IPS DF 4.7 (cell line): ENCODE data around the gene SLC2A6.

Source experiments
- DNase-seq: peaks from one replicate; pipeline ENCODE4 v3.0.0-alpha.2; 2013; ENCODE audit warnings: low spot score; ENCODE audit errors: extremely low read depth

The SLC2A6 gene

GRCh38 chr9:133483611-133484010, 4.7 kb upstream of the SLC2A6 start:
- DNase-seq, result no peak

GRCh38 chr9:133477992-133478850, 678 bp downstream of the SLC2A6 start:
- no peak for DNase-seq

- DNase-seq, result no peak
These were observed 1.4 kb downstream of the SLC2A6 start for GRCh38 chr9:133477461-133477860.

- no peak for DNase-seq
These were observed 2.0 kb downstream of the SLC2A6 start for GRCh38 chr9:133476941-133477340.

GRCh38 chr9:133476036-133476931, 2.6 kb downstream of the SLC2A6 start:
- no peak for DNase-seq

GRCh38 chr9:133475292-133476012, 3.4 kb downstream of the SLC2A6 start:
- no peak for DNase-seq

GRCh38 chr9:133474853-133475252, 4.0 kb downstream of the SLC2A6 start:
- DNase-seq, result no peak

GRCh38 chr9:133474215-133474614, 4.7 kb downstream of the SLC2A6 start:
- DNase-seq, result no peak

GRCh38 chr9:133473743-133474142, 5.2 kb downstream of the SLC2A6 start:
- no peak for DNase-seq

- no peak for DNase-seq
These were observed 6.0 kb downstream of the SLC2A6 start for GRCh38 chr9:133472753-133473378.

- DNase-seq, result no peak
These were observed 6.6 kb downstream of the SLC2A6 start for GRCh38 chr9:133472277-133472645.

GRCh38 chr9:133471551-133472276, 7.2 kb downstream of the SLC2A6 start:
- no peak for DNase-seq

GRCh38 chr9:133470988-133471387, 7.9 kb downstream of the SLC2A6 start:
- no peak for DNase-seq

- DNase-seq, result no peak
These were observed 8.4 kb downstream of the SLC2A6 start for GRCh38 chr9:133470427-133470924.

GRCh38 chr9:133468777-133469421, 10.0 kb downstream of the SLC2A6 start:
- DNase-seq, result no peak

- no peak for DNase-seq
These were observed 10.5 kb downstream of the SLC2A6 start for GRCh38 chr9:133468374-133468773.

GRCh38 chr9:133467101-133467500, 11.8 kb downstream of the SLC2A6 start:
- DNase-seq, result no peak

- no peak for DNase-seq
These were observed 12.9 kb downstream of the SLC2A6 start for GRCh38 chr9:133465984-133466383.

- DNase-seq, result no peak
These were observed 14.3 kb downstream of the SLC2A6 start for GRCh38 chr9:133464638-133465037.
